ENCODE results near the gene SCARF1.
A peak's percentile ranks its signal among the peaks of the same experiment; 100 is the strongest.

Gene SCARF1

DNA sequence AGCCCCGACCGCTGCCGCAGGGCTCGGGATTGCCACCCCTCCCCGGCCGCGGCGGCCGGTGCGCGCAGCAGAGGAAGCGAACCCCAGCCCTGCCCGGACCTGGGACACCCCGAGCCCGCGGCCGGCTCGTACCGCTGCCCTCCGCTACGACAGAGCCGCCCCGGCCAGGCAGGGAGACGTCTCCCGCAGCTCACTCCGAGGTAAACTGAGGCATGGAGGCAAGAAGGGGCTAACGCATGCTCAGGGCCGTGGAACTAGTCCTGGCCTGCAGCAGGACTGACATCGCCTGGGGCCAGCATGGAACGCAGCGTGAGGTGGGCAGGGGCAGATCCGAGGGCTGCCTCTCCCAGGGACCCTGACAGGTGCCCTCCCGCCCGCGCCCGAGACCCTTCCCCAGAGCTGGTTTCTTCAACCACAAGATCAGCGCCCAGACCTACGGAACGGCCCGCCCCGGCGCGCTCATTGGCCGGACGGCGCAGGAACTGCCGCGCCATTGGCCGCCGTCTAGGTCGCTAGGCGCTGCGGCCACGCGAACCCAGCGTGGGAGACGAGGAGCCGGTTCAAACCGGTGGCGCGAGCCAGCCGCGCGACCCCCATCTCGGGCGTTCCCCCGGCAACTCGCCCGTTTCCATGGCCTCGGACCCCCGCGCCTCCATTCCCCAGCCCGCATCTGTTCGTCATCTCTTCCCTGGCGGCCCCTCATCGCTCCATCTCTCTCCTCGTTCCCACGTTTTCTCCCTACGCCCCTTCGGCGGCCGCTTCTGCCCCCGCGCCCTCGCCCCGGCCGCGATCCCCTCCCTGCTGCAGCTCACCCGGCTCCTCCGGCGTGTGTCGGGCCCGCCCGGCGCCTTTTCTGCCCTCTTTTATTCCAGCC is 17.3 kb downstream of the SCARF1 start, which contains the start of gene SLC43A2 (continued):
- TF ChIP-seq, protein P1, sequence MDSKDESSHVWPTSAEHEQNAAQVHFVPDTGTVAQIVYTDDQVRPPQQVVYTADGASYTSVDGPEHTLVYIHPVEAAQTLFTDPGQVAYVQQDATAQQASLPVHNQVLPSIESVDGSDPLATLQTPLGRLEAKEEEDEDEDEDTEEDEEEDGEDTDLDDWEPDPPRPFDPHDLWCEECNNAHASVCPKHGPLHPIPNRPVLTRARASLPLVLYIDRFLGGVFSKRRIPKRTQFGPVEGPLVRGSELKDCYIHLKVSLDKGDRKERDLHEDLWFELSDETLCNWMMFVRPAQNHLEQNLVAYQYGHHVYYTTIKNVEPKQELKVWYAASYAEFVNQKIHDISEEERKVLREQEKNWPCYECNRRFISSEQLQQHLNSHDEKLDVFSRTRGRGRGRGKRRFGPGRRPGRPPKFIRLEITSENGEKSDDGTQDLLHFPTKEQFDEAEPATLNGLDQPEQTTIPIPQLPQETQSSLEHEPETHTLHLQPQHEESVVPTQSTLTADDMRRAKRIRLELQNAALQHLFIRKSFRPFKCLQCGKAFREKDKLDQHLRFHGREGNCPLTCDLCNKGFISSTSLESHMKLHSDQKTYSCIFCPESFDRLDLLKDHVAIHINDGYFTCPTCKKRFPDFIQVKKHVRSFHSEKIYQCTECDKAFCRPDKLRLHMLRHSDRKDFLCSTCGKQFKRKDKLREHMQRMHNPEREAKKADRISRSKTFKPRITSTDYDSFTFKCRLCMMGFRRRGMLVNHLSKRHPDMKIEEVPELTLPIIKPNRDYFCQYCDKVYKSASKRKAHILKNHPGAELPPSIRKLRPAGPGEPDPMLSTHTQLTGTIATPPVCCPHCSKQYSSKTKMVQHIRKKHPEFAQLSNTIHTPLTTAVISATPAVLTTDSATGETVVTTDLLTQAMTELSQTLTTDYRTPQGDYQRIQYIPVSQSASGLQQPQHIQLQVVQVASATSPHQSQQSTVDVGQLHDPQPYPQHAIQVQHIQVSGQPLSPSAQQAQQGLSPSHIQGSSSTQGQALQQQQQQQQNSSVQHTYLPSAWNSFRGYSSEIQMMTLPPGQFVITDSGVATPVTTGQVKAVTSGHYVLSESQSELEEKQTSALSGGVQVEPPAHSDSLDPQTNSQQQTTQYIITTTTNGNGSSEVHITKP (tag by site-specific recombination; IDR thresholded peaks at IDR 0.05), result peak; percentile 75
- TF ChIP-seq PRDM1 (tag by site-specific recombination; IDR thresholded peaks at IDR 0.05) (no peak), ZNF175 (tag by site-specific recombination; IDR thresholded peaks at IDR 0.05) (no peak), ZNF776 (tag by site-specific recombination; IDR thresholded peaks at IDR 0.05; ENCODE audit: borderline replicate concordance) (no peak), ZBTB1 (tag by site-specific recombination; IDR thresholded peaks at IDR 0.05) (no peak), ZNF658 (tag by site-specific recombination; IDR thresholded peaks at IDR 0.05) (no peak), ZNF585B (tag by site-specific recombination; IDR thresholded peaks at IDR 0.05) (no peak; the same call in 1 of the 2 replicates), OVOL3 (tag by site-specific recombination; IDR thresholded peaks at IDR 0.05) (no peak), ZNF184 (tag by site-specific recombination; IDR thresholded peaks at IDR 0.05) (no peak), ZNF501 (tag by site-specific recombination; IDR thresholded peaks at IDR 0.05) (peak; percentile 88; the same call in 1 of the 2 replicates), HOXA7 (CRISPR knock-in tag; IDR thresholded peaks at IDR 0.05; ENCODE audit: borderline replicate concordance) (no peak), ZNF211 (tag by site-specific recombination; IDR thresholded peaks at IDR 0.05; ENCODE audit: low read depth) (no peak), ZNF670 (tag by site-specific recombination; IDR thresholded peaks at IDR 0.05; ENCODE audit: low read depth) (no peak), ZNF510 (tag by site-specific recombination; IDR thresholded peaks at IDR 0.05; ENCODE audit: insufficient replicate concordance) (no peak), MYNN (tag by site-specific recombination; IDR thresholded peaks at IDR 0.05; ENCODE audit: borderline replicate concordance) (peak; percentile 88), ZNF561 (tag by site-specific recombination; IDR thresholded peaks at IDR 0.05; ENCODE audit: borderline replicate concordance) (no peak), ZNF132 (tag by site-specific recombination; IDR thresholded peaks at IDR 0.05; ENCODE audit: borderline replicate concordance) (no peak)
- TF ChIP-seq, protein P2, sequence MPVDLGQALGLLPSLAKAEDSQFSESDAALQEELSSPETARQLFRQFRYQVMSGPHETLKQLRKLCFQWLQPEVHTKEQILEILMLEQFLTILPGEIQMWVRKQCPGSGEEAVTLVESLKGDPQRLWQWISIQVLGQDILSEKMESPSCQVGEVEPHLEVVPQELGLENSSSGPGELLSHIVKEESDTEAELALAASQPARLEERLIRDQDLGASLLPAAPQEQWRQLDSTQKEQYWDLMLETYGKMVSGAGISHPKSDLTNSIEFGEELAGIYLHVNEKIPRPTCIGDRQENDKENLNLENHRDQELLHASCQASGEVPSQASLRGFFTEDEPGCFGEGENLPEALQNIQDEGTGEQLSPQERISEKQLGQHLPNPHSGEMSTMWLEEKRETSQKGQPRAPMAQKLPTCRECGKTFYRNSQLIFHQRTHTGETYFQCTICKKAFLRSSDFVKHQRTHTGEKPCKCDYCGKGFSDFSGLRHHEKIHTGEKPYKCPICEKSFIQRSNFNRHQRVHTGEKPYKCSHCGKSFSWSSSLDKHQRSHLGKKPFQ (tag by site-specific recombination; IDR thresholded peaks at IDR 0.05), result no peak
- TF ChIP-seq, protein P3, sequence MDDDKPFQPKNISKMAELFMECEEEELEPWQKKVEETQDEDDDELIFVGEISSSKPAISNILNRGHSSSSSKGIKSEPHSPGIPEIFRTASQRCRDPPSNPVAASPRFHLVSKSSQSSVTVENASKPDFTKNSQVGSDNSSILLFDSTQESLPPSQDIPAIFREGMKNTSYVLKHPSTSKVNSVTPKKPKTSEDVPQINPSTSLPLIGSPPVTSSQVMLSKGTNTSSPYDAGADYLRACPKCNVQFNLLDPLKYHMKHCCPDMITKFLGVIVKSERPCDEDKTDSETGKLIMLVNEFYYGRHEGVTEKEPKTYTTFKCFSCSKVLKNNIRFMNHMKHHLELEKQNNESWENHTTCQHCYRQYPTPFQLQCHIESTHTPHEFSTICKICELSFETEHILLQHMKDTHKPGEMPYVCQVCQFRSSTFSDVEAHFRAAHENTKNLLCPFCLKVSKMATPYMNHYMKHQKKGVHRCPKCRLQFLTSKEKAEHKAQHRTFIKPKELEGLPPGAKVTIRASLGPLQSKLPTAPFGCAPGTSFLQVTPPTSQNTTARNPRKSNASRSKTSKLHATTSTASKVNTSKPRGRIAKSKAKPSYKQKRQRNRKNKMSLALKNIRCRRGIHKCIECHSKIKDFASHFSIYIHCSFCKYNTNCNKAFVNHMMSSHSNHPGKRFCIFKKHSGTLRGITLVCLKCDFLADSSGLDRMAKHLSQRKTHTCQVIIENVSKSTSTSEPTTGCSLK (tag by site-specific recombination; IDR thresholded peaks at IDR 0.05), result no peak
- TF ChIP-seq, protein P4, sequence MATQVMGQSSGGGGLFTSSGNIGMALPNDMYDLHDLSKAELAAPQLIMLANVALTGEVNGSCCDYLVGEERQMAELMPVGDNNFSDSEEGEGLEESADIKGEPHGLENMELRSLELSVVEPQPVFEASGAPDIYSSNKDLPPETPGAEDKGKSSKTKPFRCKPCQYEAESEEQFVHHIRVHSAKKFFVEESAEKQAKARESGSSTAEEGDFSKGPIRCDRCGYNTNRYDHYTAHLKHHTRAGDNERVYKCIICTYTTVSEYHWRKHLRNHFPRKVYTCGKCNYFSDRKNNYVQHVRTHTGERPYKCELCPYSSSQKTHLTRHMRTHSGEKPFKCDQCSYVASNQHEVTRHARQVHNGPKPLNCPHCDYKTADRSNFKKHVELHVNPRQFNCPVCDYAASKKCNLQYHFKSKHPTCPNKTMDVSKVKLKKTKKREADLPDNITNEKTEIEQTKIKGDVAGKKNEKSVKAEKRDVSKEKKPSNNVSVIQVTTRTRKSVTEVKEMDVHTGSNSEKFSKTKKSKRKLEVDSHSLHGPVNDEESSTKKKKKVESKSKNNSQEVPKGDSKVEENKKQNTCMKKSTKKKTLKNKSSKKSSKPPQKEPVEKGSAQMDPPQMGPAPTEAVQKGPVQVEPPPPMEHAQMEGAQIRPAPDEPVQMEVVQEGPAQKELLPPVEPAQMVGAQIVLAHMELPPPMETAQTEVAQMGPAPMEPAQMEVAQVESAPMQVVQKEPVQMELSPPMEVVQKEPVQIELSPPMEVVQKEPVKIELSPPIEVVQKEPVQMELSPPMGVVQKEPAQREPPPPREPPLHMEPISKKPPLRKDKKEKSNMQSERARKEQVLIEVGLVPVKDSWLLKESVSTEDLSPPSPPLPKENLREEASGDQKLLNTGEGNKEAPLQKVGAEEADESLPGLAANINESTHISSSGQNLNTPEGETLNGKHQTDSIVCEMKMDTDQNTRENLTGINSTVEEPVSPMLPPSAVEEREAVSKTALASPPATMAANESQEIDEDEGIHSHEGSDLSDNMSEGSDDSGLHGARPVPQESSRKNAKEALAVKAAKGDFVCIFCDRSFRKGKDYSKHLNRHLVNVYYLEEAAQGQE (tag by site-specific recombination; IDR thresholded peaks at IDR 0.05), result no peak
- TF ChIP-seq, protein P5, sequence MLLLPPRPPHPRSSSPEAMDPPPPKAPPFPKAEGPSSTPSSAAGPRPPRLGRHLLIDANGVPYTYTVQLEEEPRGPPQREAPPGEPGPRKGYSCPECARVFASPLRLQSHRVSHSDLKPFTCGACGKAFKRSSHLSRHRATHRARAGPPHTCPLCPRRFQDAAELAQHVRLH (tag by site-specific recombination; IDR thresholded peaks at IDR 0.05), result no peak; the same call in 1 of the 2 replicates
- TF ChIP-seq, protein P6, sequence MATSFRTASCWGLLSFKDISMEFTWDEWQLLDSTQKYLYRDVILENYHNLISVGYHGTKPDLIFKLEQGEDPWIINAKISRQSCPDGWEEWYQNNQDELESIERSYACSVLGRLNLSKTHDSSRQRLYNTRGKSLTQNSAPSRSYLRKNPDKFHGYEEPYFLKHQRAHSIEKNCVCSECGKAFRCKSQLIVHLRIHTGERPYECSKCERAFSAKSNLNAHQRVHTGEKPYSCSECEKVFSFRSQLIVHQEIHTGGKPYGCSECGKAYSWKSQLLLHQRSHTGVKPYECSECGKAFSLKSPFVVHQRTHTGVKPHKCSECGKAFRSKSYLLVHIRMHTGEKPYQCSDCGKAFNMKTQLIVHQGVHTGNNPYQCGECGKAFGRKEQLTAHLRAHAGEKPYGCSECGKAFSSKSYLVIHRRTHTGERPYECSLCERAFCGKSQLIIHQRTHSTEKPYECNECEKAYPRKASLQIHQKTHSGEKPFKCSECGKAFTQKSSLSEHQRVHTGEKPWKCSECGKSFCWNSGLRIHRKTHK (tag by site-specific recombination; IDR thresholded peaks at IDR 0.05), result no peak
- TF ChIP-seq, protein P7, sequence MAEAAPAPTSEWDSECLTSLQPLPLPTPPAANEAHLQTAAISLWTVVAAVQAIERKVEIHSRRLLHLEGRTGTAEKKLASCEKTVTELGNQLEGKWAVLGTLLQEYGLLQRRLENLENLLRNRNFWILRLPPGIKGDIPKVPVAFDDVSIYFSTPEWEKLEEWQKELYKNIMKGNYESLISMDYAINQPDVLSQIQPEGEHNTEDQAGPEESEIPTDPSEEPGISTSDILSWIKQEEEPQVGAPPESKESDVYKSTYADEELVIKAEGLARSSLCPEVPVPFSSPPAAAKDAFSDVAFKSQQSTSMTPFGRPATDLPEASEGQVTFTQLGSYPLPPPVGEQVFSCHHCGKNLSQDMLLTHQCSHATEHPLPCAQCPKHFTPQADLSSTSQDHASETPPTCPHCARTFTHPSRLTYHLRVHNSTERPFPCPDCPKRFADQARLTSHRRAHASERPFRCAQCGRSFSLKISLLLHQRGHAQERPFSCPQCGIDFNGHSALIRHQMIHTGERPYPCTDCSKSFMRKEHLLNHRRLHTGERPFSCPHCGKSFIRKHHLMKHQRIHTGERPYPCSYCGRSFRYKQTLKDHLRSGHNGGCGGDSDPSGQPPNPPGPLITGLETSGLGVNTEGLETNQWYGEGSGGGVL (tag by site-specific recombination; IDR thresholded peaks at IDR 0.05), result peak; percentile 75
